HepG2 (cell line): ENCODE measurements around the gene CDK7. TPM values are rescaled to one million over a fixed set of nuclear protein-coding genes. Genes with fewer than 3 reads are reported as not detected.

ENCODE experiments used
- CAMTA2 ChIP-seq: sonication (generic); formaldehyde crosslinking; IDR thresholded peaks from 2 replicates; pipeline ENCODE4 v1.4.0; 2020; ENCODE audit warnings: mild to moderate bottlenecking, missing genetic modification reagents, borderline replicate concordance
- FOXC1 ChIP-seq: sonication (generic); formaldehyde crosslinking; IDR thresholded peaks from 2 replicates; pipeline ENCODE4 v1.8.0; 2022; ENCODE audit warnings: mild to moderate bottlenecking, missing genetic modification reagents, borderline replicate concordance
- HOXA5 ChIP-seq: sonication (generic); formaldehyde crosslinking; IDR thresholded peaks from 2 replicates; pipeline ENCODE4 v1.4.0; 2020; ENCODE audit warnings: missing genetic modification reagents
- JDP2 ChIP-seq: sonication (generic); formaldehyde crosslinking; IDR thresholded peaks from 2 replicates; pipeline ENCODE4 v1.8.1; 2022; ENCODE audit warnings: missing genetic modification reagents, borderline replicate concordance
- MTF2 ChIP-seq: sonication (generic); formaldehyde crosslinking; IDR thresholded peaks from 2 replicates; pipeline ENCODE4 v1.5.0; 2020; ENCODE audit warnings: missing genetic modification reagents, borderline replicate concordance
- NKX3-1 ChIP-seq: sonication (generic); formaldehyde crosslinking; IDR thresholded peaks from 2 replicates; pipeline ENCODE4 v1.5.0; 2020; ENCODE audit warnings: missing genetic modification reagents
- PATZ1 ChIP-seq: sonication (generic); formaldehyde crosslinking; IDR thresholded peaks from 2 replicates; pipeline ENCODE4 v1.4.0; 2020; ENCODE audit warnings: missing genetic modification reagents
- PAWR ChIP-seq: sonication (generic); formaldehyde crosslinking; IDR thresholded peaks from 2 replicates; pipeline ENCODE4 v1.4.0; 2020; ENCODE audit warnings: missing genetic modification reagents, mild to moderate bottlenecking, borderline replicate concordance
- PAX8 ChIP-seq: sonication (generic); formaldehyde crosslinking; IDR thresholded peaks from 2 replicates; pipeline ENCODE4 v1.8.0; 2022; ENCODE audit warnings: mild to moderate bottlenecking, missing genetic modification reagents, borderline replicate concordance
- POLR2A ChIP-seq, 2 experiments: IDR thresholded peaks; 2 replicates each; pipeline ENCODE4 v1.6.1; 2011; ENCODE audit warnings: low read depth in 2 of 2, low read length in 2 of 2, mild to moderate bottlenecking in 1 of 2, moderate library complexity in 1 of 2; ENCODE audit not compliant: insufficient read depth in 1 of 2
- RCOR2 ChIP-seq: IDR thresholded peaks from 2 replicates; pipeline ENCODE4 v1.6.1; 2016; ENCODE audit warnings: missing biosample characterization, missing genetic modification reagents
- RFX1 ChIP-seq: fragments of 450-650 bp; IDR thresholded peaks from 2 replicates; pipeline ENCODE4 v1.6.1; 2017
- RORA ChIP-seq: sonication (generic); formaldehyde crosslinking; IDR thresholded peaks from 2 replicates; pipeline ENCODE4 v1.5.0; 2020; ENCODE audit warnings: mild to moderate bottlenecking, missing genetic modification reagents, moderate library complexity
- RXRB ChIP-seq: IDR thresholded peaks from 2 replicates; pipeline ENCODE4 v1.6.1; 2016; ENCODE audit warnings: borderline replicate concordance, missing genetic modification reagents, missing compliant biosample characterization
- SALL2 ChIP-seq: sonication (generic); formaldehyde crosslinking; IDR thresholded peaks from 2 replicates; pipeline ENCODE4 v1.8.1; 2023; ENCODE audit warnings: mild to moderate bottlenecking, missing genetic modification reagents, inconsistent platforms
- SYNCRIP ChIP-seq: fragments of 200-400 bp; formaldehyde crosslinking; IDR thresholded peaks from 2 replicates; pipeline ENCODE4 v1.6.1; 2018; ENCODE audit warnings: mild to moderate bottlenecking, low read depth, low read length; ENCODE audit not compliant: insufficient read depth
- UBTF ChIP-seq: sonication (generic); formaldehyde crosslinking; IDR thresholded peaks from 2 replicates; pipeline ENCODE4 v1.4.0; 2020; ENCODE audit warnings: mild to moderate bottlenecking, missing genetic modification reagents
- ZMYM3 ChIP-seq: sonication (generic); formaldehyde crosslinking; IDR thresholded peaks from 2 replicates; pipeline ENCODE4 v1.5.1; 2020; ENCODE audit warnings: mild to moderate bottlenecking, missing genetic modification reagents
- ZNF598 ChIP-seq: sonication (generic); formaldehyde crosslinking; IDR thresholded peaks from 2 replicates; pipeline ENCODE4 v1.5.1; 2020; ENCODE audit warnings: mild to moderate bottlenecking, missing genetic modification reagents, borderline replicate concordance
- ZNF619 ChIP-seq: sonication (generic); formaldehyde crosslinking; IDR thresholded peaks from 2 replicates; pipeline ENCODE4 v1.4.0; 2020; ENCODE audit warnings: mild to moderate bottlenecking, missing genetic modification reagents
- ZNF691 ChIP-seq: sonication (generic); formaldehyde crosslinking; IDR thresholded peaks from 2 replicates; pipeline ENCODE4 v1.4.0; 2020; ENCODE audit warnings: missing genetic modification reagents, low read depth, mild to moderate bottlenecking, borderline replicate concordance
- ZNF841 ChIP-seq: sonication (generic); formaldehyde crosslinking; IDR thresholded peaks from 2 replicates; pipeline ENCODE4 v1.8.1; 2023; ENCODE audit warnings: missing genetic modification reagents, borderline replicate concordance
- ZSCAN20 ChIP-seq: sonication (generic); formaldehyde crosslinking; IDR thresholded peaks from 2 replicates; pipeline ENCODE4 v1.4.0; 2020; ENCODE audit warnings: missing genetic modification reagents, mild to moderate bottlenecking, borderline replicate concordance
- ZSCAN22 ChIP-seq: sonication (generic); formaldehyde crosslinking; IDR thresholded peaks from 2 replicates; pipeline ENCODE4 v1.4.0; 2020; ENCODE audit warnings: mild to moderate bottlenecking, missing genetic modification reagents
- ZSCAN25 ChIP-seq: sonication (generic); formaldehyde crosslinking; IDR thresholded peaks from 2 replicates; pipeline ENCODE4 v1.8.0; 2022; ENCODE audit warnings: mild to moderate bottlenecking, missing genetic modification reagents
- polyA plus RNA-seq, 8 experiments: library from polyadenylated mRNA; depleted of rRNA in 3 of 8; stranded (reverse) in 7 of 8; unstranded in 1 of 8; fragments of >200 nt; fragmentation: Illumina TruSeq in 4 of 8; extraction: Trizol in 4 of 8; gene quantifications; 2 replicates each; pipeline versions ENCODE4 v1.2.1 to v1.2.3, GENCODE V29; 2011 to 2016; ENCODE audit warnings: low read depth in 4 of 8, missing spikeins in 1 of 8, mixed read lengths in 1 of 8; ENCODE audit not compliant: insufficient read depth in 1 of 8
- total RNA-seq, 5 experiments: library from RNA; depleted of rRNA; stranded (reverse); fragments of >200 nt; fragmentation: Illumina TruSeq; extraction: Trizol; gene quantifications; 2 replicates each; pipeline ENCODE4 v1.2.3, GENCODE V29; 2016; ENCODE audit warnings: low read depth in 1 of 5

Gene CDK7
- total and polyA plus RNA-seq, 2 of the 13 experiments (the other 11 are each of a cell fraction or from before 2014, with no cell fraction given): 41.2 to 54.9 TPM

GRCh38 chr5:69234457-69235268 lies at the start of gene CDK7 (continued):
- no peak for TF ChIP-seq ZNF841 (CRISPR knock-in tag)
- TF ChIP-seq HOXA5 (CRISPR knock-in tag): no peak
- TF ChIP-seq UBTF (CRISPR knock-in tag): peak; percentile 84
- TF ChIP-seq ZNF619 (CRISPR knock-in tag): peak; percentile 82; the same call in 1 of the 2 replicates
- TF ChIP-seq MTF2 (CRISPR knock-in tag): no peak
- TF ChIP-seq PATZ1: peak; percentile 46; the same call in 1 of the 2 replicates
- TF ChIP-seq JDP2 (CRISPR knock-in tag): no peak
- TF ChIP-seq POLR2A (IDR thresholded peaks at IDR 0.05; ENCODE audit: insufficient read depth in 1 of 2, low read depth in 2 of 2, low read length in 2 of 2): peak; percentile 84 to 91
- no peak for TF ChIP-seq SYNCRIP
- TF ChIP-seq NKX3-1: no peak
- TF ChIP-seq ZSCAN22 (CRISPR knock-in tag): no peak
- TF ChIP-seq RCOR2 (CRISPR knock-in tag): no peak
- peak; percentile 72; the same call in 1 of the 2 replicates for TF ChIP-seq FOXC1 (CRISPR knock-in tag)
- TF ChIP-seq ZNF691: no peak
- peak; percentile 76 for TF ChIP-seq RFX1
- no peak for TF ChIP-seq PAX8 (CRISPR knock-in tag)
- peak; percentile 47; the same call in 1 of the 2 replicates for TF ChIP-seq ZMYM3 (CRISPR knock-in tag)
- TF ChIP-seq PAWR (CRISPR knock-in tag): no peak
- no peak for TF ChIP-seq ZSCAN25 (CRISPR knock-in tag)
- no peak for TF ChIP-seq RORA (CRISPR knock-in tag)
- no peak for TF ChIP-seq ZSCAN20 (CRISPR knock-in tag)
- TF ChIP-seq SALL2: no peak
- TF ChIP-seq ZNF598: 0 out of 2 replicates have a peak, but pooled peaks have one; percentile 35
- TF ChIP-seq CAMTA2 (CRISPR knock-in tag): no peak
- TF ChIP-seq RXRB (CRISPR knock-in tag): peak; percentile 52; the same call in 1 of the 2 replicates
